K562 (cell line): Measurements from ENCODE around the gene IFT22. TPM values are rescaled to one million over a fixed set of nuclear protein-coding genes. Genes with fewer than 3 reads are reported as not detected.

Experiments
- AFF1 ChIP-seq, 2 experiments: fragments of 450-650 bp; IDR thresholded peaks; 2 replicates each; pipeline ENCODE4 v1.6.1; 2018; ENCODE audit warnings: mild to moderate bottlenecking in 2 of 2, low read depth in 1 of 2; ENCODE audit not compliant: partially characterized antibody in 2 of 2
- ARID1B ChIP-seq: fragments of 450-650 bp; IDR thresholded peaks from 2 replicates; pipeline ENCODE4 v1.6.1; 2016; ENCODE audit warnings: antibody characterized with exemption, mild to moderate bottlenecking, inconsistent platforms
- ESRRB ChIP-seq: fragments of 250-450 bp; sonication (Bioruptor Pico); IDR thresholded peaks from 2 replicates; pipeline ENCODE4 v1.5.0; 2020; ENCODE audit warnings: mild to moderate bottlenecking, moderate library complexity, borderline replicate concordance
- HNRNPUL1 ChIP-seq: fragments of 200-400 bp; formaldehyde crosslinking; IDR thresholded peaks from 2 replicates; pipeline ENCODE4 v1.6.1; 2017; ENCODE audit warnings: low read length
- JUND ChIP-seq, 2 experiments: IDR thresholded peaks; 2 replicates in 1 of 2; 3 replicates in 1 of 2; pipeline ENCODE4 v1.6.1; 2011; ENCODE audit warnings: borderline replicate concordance in 2 of 2, low read depth in 2 of 2, low read length in 2 of 2, improper control_type of control experiment in 1 of 2, missing biosample characterization in 1 of 2, missing genetic modification characterization in 1 of 2, missing genetic modification reagents in 1 of 2
- KDM2B ChIP-seq: fragments of 250-450 bp; sonication (Bioruptor Pico); IDR thresholded peaks from 2 replicates; pipeline ENCODE4 v1.8.0; 2021; ENCODE audit warnings: mild to moderate bottlenecking, moderate library complexity
- MAZ ChIP-seq, 2 experiments: fragments of 450-650 bp in 1 of 2; sonication (generic) in 1 of 2; formaldehyde crosslinking; IDR thresholded peaks in 1 of 2; conservative IDR thresholded peaks in 1 of 2; 2 replicates each; pipeline versions ENCODE4 v1.4.0 to v1.5.0; 2020; ENCODE audit warnings: mild to moderate bottlenecking in 1 of 2, missing genetic modification reagents in 1 of 2
- NFE2 ChIP-seq: IDR thresholded peaks from 2 replicates; pipeline ENCODE4 v1.6.1; 2014; ENCODE audit warnings: antibody characterized with exemption, low read depth
- NR4A1 ChIP-seq, 2 experiments: fragments of 250-450 bp in 1 of 2; fragments of 450-650 bp in 1 of 2; sonication (Bioruptor Pico) in 1 of 2; IDR thresholded peaks; 2 replicates each; pipeline versions ENCODE4 v1.4.0 to v1.6.1; 2016 to 2020; ENCODE audit warnings: mild to moderate bottlenecking in 2 of 2, missing compliant biosample characterization in 1 of 2, missing genetic modification characterization in 1 of 2, moderate library complexity in 1 of 2
- PHF20 ChIP-seq: fragments of 450-650 bp; IDR thresholded peaks from 2 replicates; pipeline ENCODE4 v1.6.1; 2018; ENCODE audit not compliant: partially characterized antibody
- SLC30A9 ChIP-seq: fragments of 250-450 bp; sonication (Bioruptor Pico); IDR thresholded peaks from 2 replicates; pipeline ENCODE4 v1.8.0; 2022; ENCODE audit warnings: mild to moderate bottlenecking, moderate library complexity
- SMARCA5 ChIP-seq: fragments of 450-650 bp; IDR thresholded peaks from 2 replicates; pipeline ENCODE4 v1.6.1; 2016
- SMARCB1 ChIP-seq: IDR thresholded peaks from 2 replicates; pipeline ENCODE4 v1.6.1; 2011; ENCODE audit warnings: improper control_type of control experiment, low read depth; ENCODE audit not compliant: insufficient read length
- STAT5B ChIP-seq: fragments of 250-450 bp; sonication (Bioruptor Pico); IDR thresholded peaks from 2 replicates; pipeline ENCODE4 v1.8.0; 2021; ENCODE audit warnings: mild to moderate bottlenecking, inconsistent platforms
- TAF9B ChIP-seq: fragments of 450-650 bp; IDR thresholded peaks from 2 replicates; pipeline ENCODE4 v1.6.1; 2018; ENCODE audit warnings: mild to moderate bottlenecking; ENCODE audit not compliant: partially characterized antibody
- TAL1 ChIP-seq: fragments of 450-650 bp; IDR thresholded peaks from 2 replicates; pipeline ENCODE4 v1.6.1; 2016; ENCODE audit warnings: mild to moderate bottlenecking
- THAP7 ChIP-seq: fragments of 250-450 bp; sonication (Bioruptor Pico); IDR thresholded peaks from 2 replicates; pipeline ENCODE4 v1.5.0; 2021
- ZNF316 ChIP-seq: fragments of 450-650 bp; IDR thresholded peaks from 2 replicates; pipeline ENCODE4 v1.6.1; 2016
- ZNF586 ChIP-seq: fragments of 450-650 bp; formaldehyde crosslinking; conservative IDR thresholded peaks from 2 replicates; pipeline ENCODE4 v1.4.0; 2020; ENCODE audit warnings: mild to moderate bottlenecking, moderate library complexity
- ZNF668 ChIP-seq: fragments of 250-450 bp; sonication (Bioruptor Pico); IDR thresholded peaks from 2 replicates; pipeline ENCODE4 v1.8.0; 2022; ENCODE audit warnings: mild to moderate bottlenecking, inconsistent platforms
- ZNF76 ChIP-seq: fragments of 250-450 bp; sonication (Bioruptor Pico); IDR thresholded peaks from 2 replicates; pipeline ENCODE4 v1.4.0; 2020; ENCODE audit warnings: mild to moderate bottlenecking, moderate library complexity, borderline replicate concordance
- ZNF785 ChIP-seq: fragments of 250-450 bp; sonication (Bioruptor Pico); IDR thresholded peaks from 2 replicates; pipeline ENCODE4 v1.4.0; 2020; ENCODE audit warnings: mild to moderate bottlenecking
- polyA plus RNA-seq, 8 experiments: library from polyadenylated mRNA; depleted of rRNA in 4 of 8; stranded (reverse) in 5 of 8; unstranded in 3 of 8; fragments of >200 nt; fragmentation: Nextera tagmentation in 2 of 8; fragmentation: Illumina TruSeq in 1 of 8; extraction: Ambion mirVana in 2 of 8; extraction: Trizol in 1 of 8; gene quantifications; 2 replicates each; pipeline versions ENCODE4 v1.2.1 to v1.2.3, GENCODE V29; 2011 to 2014; ENCODE audit warnings: inconsistent platforms in 1 of 8, missing spikeins in 1 of 8
- total RNA-seq, 7 experiments: library from RNA; depleted of rRNA in 6 of 7; stranded (reverse); fragments of >200 nt in 6 of 7; fragmentation: Illumina TruSeq in 2 of 7; extraction: Trizol in 2 of 7; gene quantifications; 2 replicates each; pipeline versions ENCODE4 v1.2.1 to v1.2.3, GENCODE V29; 2011 to 2021; ENCODE audit warnings: low replicate concordance in 1 of 7
- TF ChIP-seq, protein P1 (sequence below), 2 experiments: fragments of 450-650 bp; IDR thresholded peaks; 2 replicates each; pipeline ENCODE4 v1.6.1; 2016

The IFT22 gene
- total and polyA plus RNA-seq, 9 of the 15 experiments (the other 6 are each of a cell fraction or from before 2014, with no cell fraction given): 6.3 to 18.2 (median 7.7) TPM

DNA sequence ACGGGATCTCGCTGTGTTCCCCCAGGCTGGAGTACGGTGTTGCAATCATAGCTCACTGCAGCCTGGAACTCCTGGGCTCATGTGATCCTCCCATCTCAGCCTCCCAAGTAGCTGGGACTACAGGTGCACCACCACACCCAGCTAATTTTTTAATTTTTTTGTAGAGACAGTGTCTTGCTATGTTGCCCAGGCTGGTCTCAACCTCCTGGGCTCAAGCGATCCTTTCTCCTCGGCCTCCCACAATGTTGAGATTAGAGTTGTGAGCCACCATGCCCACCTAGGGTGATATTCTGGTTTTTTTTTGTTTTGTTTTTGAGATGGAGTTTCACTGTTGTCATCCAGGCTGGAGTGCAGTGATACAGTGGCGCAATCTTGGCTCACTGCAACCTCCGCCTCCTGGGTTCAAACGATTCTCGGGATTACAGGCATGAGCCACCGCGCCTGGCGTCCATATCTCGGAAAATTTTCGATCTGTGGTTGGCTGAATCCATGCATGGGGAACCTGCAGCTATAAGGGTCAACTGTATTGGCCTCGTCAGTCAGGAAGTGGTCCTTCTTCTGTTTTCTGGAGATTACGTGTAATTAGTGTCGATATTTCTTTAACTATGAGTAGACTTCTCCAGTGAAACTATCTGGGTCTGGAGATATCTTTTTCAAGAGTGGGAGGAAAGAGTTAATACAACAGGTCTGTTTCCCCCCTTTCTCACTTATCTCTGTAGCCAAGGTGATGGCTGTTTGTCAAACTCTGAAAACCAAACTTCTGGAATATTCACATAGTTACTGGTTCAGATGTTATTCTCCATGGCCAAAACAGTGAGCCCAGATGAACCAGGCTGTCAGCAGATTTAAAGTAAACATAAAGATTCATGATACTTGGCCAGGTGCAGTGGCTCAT lies 55.7 kb downstream of the IFT22 start (continued):
- TF ChIP-seq SMARCA5: peak; percentile 80; the same call in 1 of the 2 replicates
- TF ChIP-seq SLC30A9 (CRISPR knock-in tag): no peak
- TF ChIP-seq THAP7 (CRISPR knock-in tag): no peak
- TF ChIP-seq, protein P1, sequence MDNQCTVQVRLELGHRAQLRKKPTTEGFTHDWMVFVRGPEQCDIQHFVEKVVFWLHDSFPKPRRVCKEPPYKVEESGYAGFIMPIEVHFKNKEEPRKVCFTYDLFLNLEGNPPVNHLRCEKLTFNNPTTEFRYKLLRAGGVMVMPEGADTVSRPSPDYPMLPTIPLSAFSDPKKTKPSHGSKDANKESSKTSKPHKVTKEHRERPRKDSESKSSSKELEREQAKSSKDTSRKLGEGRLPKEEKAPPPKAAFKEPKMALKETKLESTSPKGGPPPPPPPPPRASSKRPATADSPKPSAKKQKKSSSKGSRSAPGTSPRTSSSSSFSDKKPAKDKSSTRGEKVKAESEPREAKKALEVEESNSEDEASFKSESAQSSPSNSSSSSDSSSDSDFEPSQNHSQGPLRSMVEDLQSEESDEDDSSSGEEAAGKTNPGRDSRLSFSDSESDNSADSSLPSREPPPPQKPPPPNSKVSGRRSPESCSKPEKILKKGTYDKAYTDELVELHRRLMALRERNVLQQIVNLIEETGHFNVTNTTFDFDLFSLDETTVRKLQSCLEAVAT (IDR thresholded peaks at IDR 0.05): no peak
- no peak for TF ChIP-seq NR4A1 (CRISPR knock-in tag; IDR thresholded peaks at IDR 0.05)
- TF ChIP-seq NR4A1 (tag; IDR thresholded peaks at IDR 0.05): peak; percentile 54; the same call in 1 of the 2 replicates
- TF ChIP-seq STAT5B (CRISPR knock-in tag): no peak
- no peak for TF ChIP-seq ZNF668 (CRISPR knock-in tag)
- TF ChIP-seq ZNF586 (CRISPR knock-in tag): no peak
- peak; percentile 90 for TF ChIP-seq TAL1
- peak; percentile 65 for TF ChIP-seq JUND (IDR thresholded peaks at IDR 0.05; ENCODE audit: borderline replicate concordance, low read depth, low read length)
- no peak for TF ChIP-seq JUND (tag; IDR thresholded peaks at IDR 0.05; ENCODE audit: borderline replicate concordance, low read depth, low read length)
- TF ChIP-seq ZNF76 (CRISPR knock-in tag): no peak
- no peak for TF ChIP-seq KDM2B (CRISPR knock-in tag)
- TF ChIP-seq SMARCB1: no peak
- TF ChIP-seq HNRNPUL1: no peak
- no peak for TF ChIP-seq ZNF785 (CRISPR knock-in tag)
- no peak for TF ChIP-seq ESRRB (CRISPR knock-in tag)
- no peak for TF ChIP-seq PHF20
- peak; percentile 38 for TF ChIP-seq NFE2
- peak; percentile 28 to 51 for TF ChIP-seq AFF1 (IDR thresholded peaks at IDR 0.05; ENCODE audit: low read depth in 1 of 2, partially characterized antibody in 2 of 2)
- TF ChIP-seq TAF9B: no peak
- TF ChIP-seq MAZ (CRISPR knock-in tag; conservative IDR thresholded peaks at IDR 0.05 in 1 of 2, IDR thresholded peaks at IDR 0.05 in 1 of 2): no peak
- TF ChIP-seq ARID1B: peak; percentile 94
- TF ChIP-seq ZNF316: no peak
